ENCODE results near the gene RMI2. TPM values are rescaled to one million over a fixed set of nuclear protein-coding genes. Genes with fewer than 3 reads are reported as not detected.

The RMI2 gene
- total RNA-seq, 1 donor from 2014 or later = 2.6 TPM

DNA sequence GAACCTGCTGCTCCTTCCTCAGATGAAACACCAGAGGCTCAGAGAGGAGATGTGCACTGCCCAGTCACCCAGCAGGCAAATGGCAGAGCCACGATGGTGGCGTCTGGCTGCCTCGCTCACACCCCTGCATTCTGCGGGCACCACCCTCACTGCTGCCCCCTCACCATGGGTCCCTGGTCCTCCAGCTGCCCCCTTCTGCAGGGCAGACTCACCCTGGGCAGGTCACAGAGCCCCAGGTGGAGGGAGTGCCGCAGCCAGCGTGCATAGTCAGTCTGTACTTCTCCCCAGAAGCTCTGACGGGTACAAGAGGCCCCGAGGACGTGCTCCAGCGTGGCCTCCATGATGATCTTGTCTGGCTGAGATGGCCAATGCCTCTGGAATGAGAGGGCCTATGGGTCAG is 52.9 kb downstream of the RMI2 start:
- Histone ChIP-seq H3K4me3 (ENCODE audit: low read depth, low read length) (no peak overlapping the region), H3K36me3 (ENCODE audit: control insufficient read depth, insufficient read depth, low read length) (no peaks in the 10 kb centered on the region), H3K27me3 (ENCODE audit: control insufficient read depth, insufficient read depth, low read length) (no peaks in the 10 kb centered on the region)
- FAIRE-seq (no peak), DNase-seq (ENCODE audit: low read depth) (no peak)
- TF ChIP-seq, protein P1, sequence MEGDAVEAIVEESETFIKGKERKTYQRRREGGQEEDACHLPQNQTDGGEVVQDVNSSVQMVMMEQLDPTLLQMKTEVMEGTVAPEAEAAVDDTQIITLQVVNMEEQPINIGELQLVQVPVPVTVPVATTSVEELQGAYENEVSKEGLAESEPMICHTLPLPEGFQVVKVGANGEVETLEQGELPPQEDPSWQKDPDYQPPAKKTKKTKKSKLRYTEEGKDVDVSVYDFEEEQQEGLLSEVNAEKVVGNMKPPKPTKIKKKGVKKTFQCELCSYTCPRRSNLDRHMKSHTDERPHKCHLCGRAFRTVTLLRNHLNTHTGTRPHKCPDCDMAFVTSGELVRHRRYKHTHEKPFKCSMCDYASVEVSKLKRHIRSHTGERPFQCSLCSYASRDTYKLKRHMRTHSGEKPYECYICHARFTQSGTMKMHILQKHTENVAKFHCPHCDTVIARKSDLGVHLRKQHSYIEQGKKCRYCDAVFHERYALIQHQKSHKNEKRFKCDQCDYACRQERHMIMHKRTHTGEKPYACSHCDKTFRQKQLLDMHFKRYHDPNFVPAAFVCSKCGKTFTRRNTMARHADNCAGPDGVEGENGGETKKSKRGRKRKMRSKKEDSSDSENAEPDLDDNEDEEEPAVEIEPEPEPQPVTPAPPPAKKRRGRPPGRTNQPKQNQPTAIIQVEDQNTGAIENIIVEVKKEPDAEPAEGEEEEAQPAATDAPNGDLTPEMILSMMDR (IDR thresholded peaks at IDR 0.05; ENCODE audit: insufficient read depth, low read length, severe bottlenecking) = no peak

DNA sequence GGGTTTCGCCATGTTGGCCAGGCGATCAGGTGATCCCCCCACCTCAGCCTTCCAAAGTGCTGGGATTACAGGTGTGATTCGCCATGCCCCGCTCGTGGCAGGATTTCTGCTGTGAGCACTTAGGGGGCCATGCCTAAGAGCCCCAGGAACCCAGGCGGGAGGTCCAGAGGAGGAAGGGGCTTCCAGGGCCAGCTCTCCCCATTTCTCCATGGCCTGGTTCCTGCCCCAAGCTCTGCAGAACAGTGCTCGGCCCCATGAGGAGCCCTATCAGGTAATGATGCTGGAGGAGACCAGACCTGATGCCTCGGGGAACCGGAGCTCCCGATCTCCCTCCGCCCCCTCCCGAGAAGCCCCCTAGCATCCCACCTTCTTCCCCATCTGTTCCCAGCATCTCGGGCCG is 53.6 kb downstream of the RMI2 start:
- no peak for DNase-seq (ENCODE audit: low read depth)

GRCh38 chr16:11399261-11399831 is 54.1 kb downstream of the RMI2 start:
- TF ChIP-seq, protein P1 (IDR thresholded peaks at IDR 0.05; ENCODE audit: insufficient read depth, low read length, severe bottlenecking) = no peak
- no peak for FAIRE-seq

More for the DNA sequence above, 53.6 kb downstream of the RMI2 start:
- Histone ChIP-seq H3K36me3 (ENCODE audit: control insufficient read depth, insufficient read depth, low read length) (no peaks in the 10 kb centered on the region), H3K4me3 (ENCODE audit: low read depth, low read length) (no peak overlapping the region), H3K27me3 (ENCODE audit: control insufficient read depth, insufficient read depth, low read length) (no peaks in the 10 kb centered on the region)
- FAIRE-seq = no peak
- TF ChIP-seq, protein P1 (IDR thresholded peaks at IDR 0.05; ENCODE audit: insufficient read depth, low read length, severe bottlenecking) = no peak

GRCh38 chr16:11400076-11400475 is 54.8 kb downstream of the RMI2 start:
- H3K36me3 ChIP-seq (ENCODE audit: control insufficient read depth, insufficient read depth, low read length) = no peaks in the 10 kb centered on the region
- DNase-seq (ENCODE audit: low read depth) (no peak), FAIRE-seq (no peak)
- no peaks in the 10 kb centered on the region for H3K27me3 ChIP-seq (ENCODE audit: control insufficient read depth, insufficient read depth, low read length)
- TF ChIP-seq, protein P1 (IDR thresholded peaks at IDR 0.05; ENCODE audit: insufficient read depth, low read length, severe bottlenecking) = no peak
- no peak overlapping the region for H3K4me3 ChIP-seq (ENCODE audit: low read depth, low read length)

More at GRCh38 chr16:11399261-11399831, 54.1 kb downstream of the RMI2 start:
- no peaks in the 10 kb centered on the region for H3K36me3 ChIP-seq (ENCODE audit: control insufficient read depth, insufficient read depth, low read length)
- no peak overlapping the region for H3K4me3 ChIP-seq (ENCODE audit: low read depth, low read length)
- H3K27me3 ChIP-seq (ENCODE audit: control insufficient read depth, insufficient read depth, low read length) = no peaks in the 10 kb centered on the region
- DNase-seq (ENCODE audit: low read depth) = no peak

Other genes starting within 250 kb of the RMI2 start
- 0.77 and 0.79 TPM in 2 replicates for gene SOCS1, start 89.3 kb upstream of the RMI2 start, total RNA-seq
- gene TNP2, start 76.1 kb upstream of the RMI2 start, total RNA-seq = not detected in 2 replicates
- not detected in 2 replicates for gene PRM3, start 71.8 kb upstream of the RMI2 start, total RNA-seq
- not detected in 2 replicates for gene PRM2, start 69.0 kb upstream of the RMI2 start, total RNA-seq
- not detected in 2 replicates for gene PRM1, start 64.1 kb upstream of the RMI2 start, total RNA-seq
- gene LITAF, start 241.5 kb downstream of the RMI2 start, total RNA-seq = 71.6 and 122 TPM in 2 replicates